ENCODE measurements around the gene GMNN. TPM values are rescaled to one million over a fixed set of nuclear protein-coding genes. Genes with fewer than 3 reads are reported as not detected.

The GMNN gene
- total RNA-seq, 4 donors from 2014 or later = 4.5 to 13.4 (median 10.3) TPM

GRCh38 chr6:24775520-24776058 is 852 bp downstream of the GMNN start:
- TF ChIP-seq, protein P1, sequence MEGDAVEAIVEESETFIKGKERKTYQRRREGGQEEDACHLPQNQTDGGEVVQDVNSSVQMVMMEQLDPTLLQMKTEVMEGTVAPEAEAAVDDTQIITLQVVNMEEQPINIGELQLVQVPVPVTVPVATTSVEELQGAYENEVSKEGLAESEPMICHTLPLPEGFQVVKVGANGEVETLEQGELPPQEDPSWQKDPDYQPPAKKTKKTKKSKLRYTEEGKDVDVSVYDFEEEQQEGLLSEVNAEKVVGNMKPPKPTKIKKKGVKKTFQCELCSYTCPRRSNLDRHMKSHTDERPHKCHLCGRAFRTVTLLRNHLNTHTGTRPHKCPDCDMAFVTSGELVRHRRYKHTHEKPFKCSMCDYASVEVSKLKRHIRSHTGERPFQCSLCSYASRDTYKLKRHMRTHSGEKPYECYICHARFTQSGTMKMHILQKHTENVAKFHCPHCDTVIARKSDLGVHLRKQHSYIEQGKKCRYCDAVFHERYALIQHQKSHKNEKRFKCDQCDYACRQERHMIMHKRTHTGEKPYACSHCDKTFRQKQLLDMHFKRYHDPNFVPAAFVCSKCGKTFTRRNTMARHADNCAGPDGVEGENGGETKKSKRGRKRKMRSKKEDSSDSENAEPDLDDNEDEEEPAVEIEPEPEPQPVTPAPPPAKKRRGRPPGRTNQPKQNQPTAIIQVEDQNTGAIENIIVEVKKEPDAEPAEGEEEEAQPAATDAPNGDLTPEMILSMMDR (IDR thresholded peaks at IDR 0.05; ENCODE audit: low read depth) = no peak

DNA sequence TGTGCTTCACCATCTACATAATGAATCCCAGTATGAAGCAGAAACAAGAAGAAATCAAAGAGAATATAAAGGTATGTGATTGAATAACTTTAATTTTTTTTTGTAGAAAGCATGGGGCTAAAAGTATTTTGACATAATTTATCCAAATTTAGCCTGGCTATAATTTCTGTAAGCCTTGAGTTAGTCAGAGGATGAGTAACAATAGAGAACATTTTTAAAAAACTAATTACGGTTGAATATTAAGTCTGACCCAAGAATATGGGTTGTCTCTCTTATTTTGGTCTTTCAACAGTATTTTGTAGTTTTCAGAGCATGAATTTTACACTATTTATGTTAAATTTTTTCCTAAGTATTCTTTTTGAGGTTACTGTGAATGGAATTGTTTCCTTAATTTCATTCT is 2.5 kb downstream of the GMNN start:
- TF ChIP-seq, protein P1 (IDR thresholded peaks at IDR 0.05; ENCODE audit: low read depth) = no peak

- TF ChIP-seq, protein P1 (IDR thresholded peaks at IDR 0.05; ENCODE audit: low read depth) = no peak
Observed at GRCh38 chr6:24778121-24778520, 3.4 kb downstream of the GMNN start.

DNA sequence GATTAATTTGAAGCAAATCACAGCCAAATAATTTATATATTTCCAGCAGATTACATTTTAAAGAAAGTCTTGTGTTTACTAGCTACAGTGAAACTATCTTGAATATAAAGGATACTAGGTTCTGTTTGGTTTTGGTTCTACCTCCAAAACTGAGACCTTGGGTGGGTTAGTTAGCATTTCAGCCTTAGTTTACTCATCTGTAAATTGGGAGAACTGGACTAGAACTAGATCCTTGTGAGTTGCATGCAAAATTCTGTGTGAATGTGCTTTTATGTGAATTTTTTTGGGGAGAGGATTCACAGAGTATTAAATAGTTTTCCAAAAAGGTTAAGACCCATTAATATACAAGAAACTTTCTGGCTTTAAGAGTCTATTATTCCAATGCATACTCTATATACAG is 4.1 kb downstream of the GMNN start:
- TF ChIP-seq, protein P1 (IDR thresholded peaks at IDR 0.05; ENCODE audit: low read depth) = no peak

- TF ChIP-seq, protein P1 (IDR thresholded peaks at IDR 0.05; ENCODE audit: low read depth) = no peak
Observed at GRCh38 chr6:24779416-24780016, 4.8 kb downstream of the GMNN start.

- TF ChIP-seq, protein P1 (IDR thresholded peaks at IDR 0.05; ENCODE audit: low read depth) = no peak
Observed at GRCh38 chr6:24780206-24780605, 5.5 kb downstream of the GMNN start.

DNA sequence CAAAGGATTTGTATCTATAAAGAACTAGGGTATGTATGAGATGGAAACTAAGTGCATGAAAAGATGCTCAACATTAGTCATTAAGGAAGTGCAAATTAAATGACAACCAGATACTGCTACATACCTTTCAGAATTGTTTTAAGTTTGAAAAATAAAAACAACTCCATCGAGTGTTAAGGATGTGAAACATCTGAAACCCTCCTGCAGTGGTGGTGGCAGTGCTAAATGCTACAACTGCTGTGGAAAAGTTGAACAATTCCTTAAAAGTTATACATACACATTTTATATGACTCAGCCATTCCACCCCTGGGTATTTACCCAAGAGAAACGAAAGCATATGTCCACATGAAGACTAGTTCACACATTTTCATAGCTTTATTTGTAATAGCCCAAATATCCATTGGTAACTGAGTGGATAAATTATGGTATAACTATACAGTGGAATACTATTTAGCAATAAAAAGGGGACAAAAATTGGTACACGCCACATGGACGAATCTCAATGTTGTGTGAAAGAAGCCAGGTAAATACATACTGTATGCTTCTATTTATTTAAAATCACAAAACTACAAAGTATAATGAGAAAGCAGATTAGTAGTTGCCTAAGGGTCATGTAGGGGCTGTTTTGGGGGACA is 13.4 kb downstream of the GMNN start:
- TF ChIP-seq, protein P1 (IDR thresholded peaks at IDR 0.05; ENCODE audit: low read depth) = no peak

Data from subcutaneous adipose tissue (tissue), 4 donors.